ENCODE measurements around the gene FGFR2. TPM values are rescaled to one million over a fixed set of nuclear protein-coding genes. Genes with fewer than 3 reads are reported as not detected.
A peak's percentile ranks its signal among the peaks of the same experiment; 100 is the strongest.

Gene FGFR2
- total and polyA plus RNA-seq, 12 donors, result 19.5 to 79.2 (median 39.3) TPM

DNA sequence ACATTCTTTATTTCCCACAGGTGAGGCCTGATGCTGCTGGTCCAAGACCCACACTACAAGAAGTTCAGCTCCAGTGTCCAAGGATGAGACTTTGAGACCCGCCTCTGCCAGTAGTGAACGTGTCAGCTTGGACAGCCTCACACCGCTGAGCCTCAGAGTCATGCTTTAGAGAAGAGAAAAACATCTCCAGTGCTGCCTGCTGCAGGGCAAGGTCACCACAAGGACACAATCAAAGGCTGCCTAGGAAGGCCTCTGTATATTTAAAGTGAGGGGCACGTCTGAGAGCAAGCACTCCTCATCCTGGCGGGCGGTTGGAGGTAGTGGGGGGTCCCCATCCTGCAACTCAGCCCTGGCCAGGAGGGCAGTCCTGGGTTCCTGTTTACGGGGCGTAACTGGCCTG, 19.3 kb downstream of the FGFR2 start:
- intact Hi-C loops (cut with DNase I), result no loop called here
- 63 to 67% (median 65%) methylated on average over 5 to 8 of the region's 8 CpGs for WGBS, 4 donors
- H3K9me3 ChIP-seq (replicated peaks in 1 of 3), result no peaks in the 10 kb centered on the region
- H3K27ac ChIP-seq, result peak overlapping the region in 1 of 5 donors; percentile 58
- no peaks in the 10 kb centered on the region for H3K27me3 ChIP-seq
- H3K4me3 ChIP-seq, result no peak overlapping the region
- no peak for TF ChIP-seq POLR2A (IDR thresholded peaks at IDR 0.05)
- TF ChIP-seq, protein P1, sequence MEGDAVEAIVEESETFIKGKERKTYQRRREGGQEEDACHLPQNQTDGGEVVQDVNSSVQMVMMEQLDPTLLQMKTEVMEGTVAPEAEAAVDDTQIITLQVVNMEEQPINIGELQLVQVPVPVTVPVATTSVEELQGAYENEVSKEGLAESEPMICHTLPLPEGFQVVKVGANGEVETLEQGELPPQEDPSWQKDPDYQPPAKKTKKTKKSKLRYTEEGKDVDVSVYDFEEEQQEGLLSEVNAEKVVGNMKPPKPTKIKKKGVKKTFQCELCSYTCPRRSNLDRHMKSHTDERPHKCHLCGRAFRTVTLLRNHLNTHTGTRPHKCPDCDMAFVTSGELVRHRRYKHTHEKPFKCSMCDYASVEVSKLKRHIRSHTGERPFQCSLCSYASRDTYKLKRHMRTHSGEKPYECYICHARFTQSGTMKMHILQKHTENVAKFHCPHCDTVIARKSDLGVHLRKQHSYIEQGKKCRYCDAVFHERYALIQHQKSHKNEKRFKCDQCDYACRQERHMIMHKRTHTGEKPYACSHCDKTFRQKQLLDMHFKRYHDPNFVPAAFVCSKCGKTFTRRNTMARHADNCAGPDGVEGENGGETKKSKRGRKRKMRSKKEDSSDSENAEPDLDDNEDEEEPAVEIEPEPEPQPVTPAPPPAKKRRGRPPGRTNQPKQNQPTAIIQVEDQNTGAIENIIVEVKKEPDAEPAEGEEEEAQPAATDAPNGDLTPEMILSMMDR (IDR thresholded peaks at IDR 0.05), result no peak
- DNase-seq, result peak in 3 of 7 donors; percentile 39 to 47 (median 41)
- no peaks in the 10 kb centered on the region for H3K36me3 ChIP-seq (replicated peaks in 1 of 2)
- H3K4me1 ChIP-seq (replicated peaks in 1 of 2), result peaks cover 0 to 8% of the 10 kb centered on the region in 2 donors

DNA sequence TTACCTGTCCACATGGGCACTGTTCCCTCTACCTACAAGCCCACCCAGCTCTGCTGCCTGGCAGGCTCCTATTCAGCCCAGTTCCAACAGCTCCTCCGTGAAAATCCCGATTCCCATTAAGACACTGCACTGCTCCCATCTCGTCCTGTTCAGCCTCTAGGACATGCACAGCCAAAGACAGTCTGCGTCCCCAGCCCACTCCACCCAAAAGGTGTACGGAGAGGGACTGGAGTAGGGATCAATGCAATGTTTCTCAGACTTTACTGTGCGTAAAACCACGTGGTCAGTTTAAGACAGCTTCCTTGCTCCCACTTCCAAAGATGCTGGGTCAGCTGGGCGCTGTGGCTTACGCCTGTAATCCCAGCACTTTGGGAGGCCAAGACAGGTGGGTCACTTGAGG, 19.9 kb downstream of the FGFR2 start:
- Histone ChIP-seq H3K27ac (peak overlapping the region in 1 of 5 donors; percentile 36), H3K36me3 (replicated peaks in 1 of 2) (no peaks in the 10 kb centered on the region), H3K27me3 (no peaks in the 10 kb centered on the region), H3K9me3 (replicated peaks in 1 of 3) (no peaks in the 10 kb centered on the region), H3K4me1 (replicated peaks in 1 of 2) (peaks cover 0 to 8% of the 10 kb centered on the region in 2 donors), H3K4me3 (no peak overlapping the region)
- WGBS, 4 donors, result 86 to 91% (median 88%) methylated on average over 9 of the region's 9 CpGs
- no peak for DNase-seq
- TF ChIP-seq POLR2A (IDR thresholded peaks at IDR 0.05), result no peak
- TF ChIP-seq, protein P1 (IDR thresholded peaks at IDR 0.05), result no peak
- intact Hi-C loops (cut with DNase I), result no loop called here

DNA sequence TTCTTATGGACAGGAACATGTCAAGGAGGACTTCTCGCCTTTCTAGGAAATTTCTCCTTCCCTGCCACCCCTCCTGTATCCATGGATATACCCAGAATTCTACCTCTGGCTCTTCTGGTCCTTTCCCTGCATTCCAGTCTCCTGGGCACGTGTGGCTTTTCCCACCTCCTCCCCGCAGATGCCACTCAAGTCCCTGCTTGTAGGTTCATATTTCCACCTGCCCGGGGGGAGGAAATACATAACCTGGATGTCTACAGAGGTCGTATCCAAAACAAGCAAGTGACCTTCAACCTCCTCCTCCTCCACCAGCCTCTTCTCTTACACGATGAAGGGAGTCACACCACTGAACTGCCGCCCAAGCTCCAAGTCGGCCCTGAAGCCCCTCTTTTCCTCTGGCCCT, 20.7 kb downstream of the FGFR2 start:
- no peak for TF ChIP-seq POLR2A (IDR thresholded peaks at IDR 0.05)
- TF ChIP-seq, protein P1 (IDR thresholded peaks at IDR 0.05), result no peak
- no peaks in the 10 kb centered on the region for H3K27me3 ChIP-seq
- WGBS, 4 donors, result 56 to 69% (median 65%) methylated on average over 8 of the region's 8 CpGs
- intact Hi-C loops (cut with DNase I), result no loop called here
- DNase-seq, result no peak
- no peaks in the 10 kb centered on the region for H3K9me3 ChIP-seq (replicated peaks in 1 of 3)
- no peak overlapping the region for H3K27ac ChIP-seq
- no peak overlapping the region for H3K4me3 ChIP-seq
- peaks cover 0 to 8% of the 10 kb centered on the region in 2 donors for H3K4me1 ChIP-seq (replicated peaks in 1 of 2)
- H3K36me3 ChIP-seq (replicated peaks in 1 of 2), result no peaks in the 10 kb centered on the region

DNA sequence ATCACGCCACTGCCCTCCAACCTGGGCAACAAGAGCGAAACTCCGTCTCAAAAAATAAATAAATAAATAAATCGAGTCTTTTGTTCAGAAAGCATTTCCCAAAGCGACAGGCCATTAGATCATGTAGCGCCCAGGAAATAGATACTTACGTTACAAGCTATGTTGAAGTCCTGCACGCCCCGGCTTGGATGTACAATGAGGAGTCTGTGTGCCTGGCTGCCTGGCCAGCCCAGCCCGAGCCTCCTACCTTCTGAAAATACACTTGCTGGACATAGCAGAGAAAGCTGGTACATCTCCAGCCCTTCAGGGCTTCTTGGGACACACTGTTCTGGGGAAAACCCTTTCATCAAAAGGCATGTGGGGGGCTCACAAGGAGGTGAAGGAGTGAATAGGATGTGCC, 22.1 kb downstream of the FGFR2 start:
- H3K4me1 ChIP-seq (replicated peaks in 1 of 2), result peaks cover 0 to 8% of the 10 kb centered on the region in 2 donors

More for the DNA sequence above, 22.1 kb downstream of the FGFR2 start:
- Histone ChIP-seq H3K9me3 (replicated peaks in 1 of 3) (no peaks in the 10 kb centered on the region), H3K36me3 (replicated peaks in 1 of 2) (no peaks in the 10 kb centered on the region), H3K27ac (no peak overlapping the region), H3K27me3 (no peaks in the 10 kb centered on the region), H3K4me3 (no peak overlapping the region)
- DNase-seq, result no peak
- intact Hi-C loops (cut with DNase I), result no loop called here
- 84 to 96% (median 94%) methylated on average over 9 to 10 of the region's 10 CpGs for WGBS, 4 donors
- TF ChIP-seq POLR2A (IDR thresholded peaks at IDR 0.05), result no peak
- TF ChIP-seq, protein P1 (IDR thresholded peaks at IDR 0.05), result no peak
